ENCODE data around the gene CHD9NB. TPM values are rescaled to one million over a fixed set of nuclear protein-coding genes. Genes with fewer than 3 reads are reported as not detected.

The CHD9NB gene
- total and polyA plus RNA-seq, 9 of the 15 experiments (the other 6 are each of a cell fraction or from before 2014, with no cell fraction given) = 0.06 to 0.10 (median 0.07) TPM; not detected in 6

GRCh38 chr16:53067675-53068074 lies 15.0 kb upstream of the CHD9NB start:
- no peak for DNase-seq (ENCODE audit: extremely low read depth in 1 of 4, low spot score in 3 of 4)
- FAIRE-seq = no peak
- Histone ChIP-seq H3K4me3 (no peak overlapping the region), H3K27ac (ENCODE audit: extremely low read depth, low read depth, low read length) (no peak overlapping the region), H2AFZ (ENCODE audit: low read depth, low read length) (no peak overlapping the region), H3K9me3 (replicated peaks; ENCODE audit: control insufficient read depth, insufficient read depth, low read depth, low read length) (no peaks in the 10 kb centered on the region), H3K9ac (ENCODE audit: insufficient read depth in 1 of 2, low read depth in 2 of 2, low read length in 2 of 2) (no peak overlapping the region), H3K4me2 (ENCODE audit: insufficient read depth, low read length) (no peak overlapping the region), H3K27me3 (ENCODE audit: control insufficient read depth in 2 of 2, insufficient read depth in 2 of 2, low read length in 2 of 2) (no peaks in the 10 kb centered on the region), H3K79me2 (ENCODE audit: control insufficient read depth, insufficient read depth, low read length) (peaks cover 86% of the 10 kb centered on the region), H3K36me3 (ENCODE audit: control insufficient read depth, insufficient read depth, low read length) (peaks cover 32% of the 10 kb centered on the region; the same call in 2 of the 3 replicates), H3K9me1 (ENCODE audit: control insufficient read depth, insufficient read depth, low read length) (no peaks in the 10 kb centered on the region), H3K4me1 (replicated peaks in 1 of 2; ENCODE audit: control insufficient read depth in 2 of 2, insufficient read depth in 2 of 2, low read length in 2 of 2) (peaks cover 0 to 11% of the 10 kb centered on the region in 2 experiments; a peak in 2 of 5 replicates), H4K20me1 (replicated peaks; ENCODE audit: control insufficient read depth, insufficient read depth, low read length) (no peaks in the 10 kb centered on the region)
- intact Hi-C loops (cut with micrococcal nuclease) = no loop called here
- 67% methylated on average over 2 of the region's 2 CpGs for WGBS (ENCODE audit: insufficient coverage, low coverage, missing lambda C conversion rate)
- in situ Hi-C loops (cut with MboI) = no loop called here
- POLR2A ChIA-PET = no interaction called here
- TF ChIP-seq ZNF184 (CRISPR knock-in tag; IDR thresholded peaks at IDR 0.05) = no peak
- no peak for TF ChIP-seq TGIF2 (CRISPR knock-in tag; IDR thresholded peaks at IDR 0.05)
- no peak for TF ChIP-seq CBX3 (IDR thresholded peaks at IDR 0.05; ENCODE audit: borderline replicate concordance in 1 of 2, low read length in 2 of 2)
- TF ChIP-seq IFI16 (CRISPR knock-in tag; IDR thresholded peaks at IDR 0.05) = no peak
- TF ChIP-seq ARID2 (IDR thresholded peaks at IDR 0.05) = no peak
- no peak for TF ChIP-seq MIER1 (IDR thresholded peaks at IDR 0.05; ENCODE audit: low read depth)
- no peak for TF ChIP-seq ZBED1 (IDR thresholded peaks at IDR 0.05)
- TF ChIP-seq PHF21A (IDR thresholded peaks at IDR 0.05; ENCODE audit: borderline replicate concordance, low read depth) = no peak
- no TSS peak for BruUV-seq (replicated peaks)
- ATAC-seq = no peak
- CTCF ChIA-PET (ENCODE audit: low intra/inter-chr PET ratio) = no interaction called here

Measured in K562 (cell line).